ENCODE results near the gene REM2.
"Not testable (repeated sequence)": the region's sequence is repeated elsewhere in the genome, so short reads cannot be mapped to it uniquely, and the experiment has no call there.

The REM2 gene

GRCh38 chr14:22898302-22899090, 15.5 kb downstream of the REM2 start:
- no peak for DNase-seq

GRCh38 chr14:22900081-22900799, 17.2 kb downstream of the REM2 start:
- DNase-seq: peak; percentile 49

GRCh38 chr14:22901799-22902198, 18.8 kb downstream of the REM2 start:
- DNase-seq: no peak

GRCh38 chr14:22903742-22904087, 20.7 kb downstream of the REM2 start:
- DNase-seq: no peak

- no peak for DNase-seq
These were observed 22.6 kb downstream of the REM2 start for GRCh38 chr14:22905627-22906026.

- DNase-seq: no peak
These were observed 23.1 kb downstream of the REM2 start for GRCh38 chr14:22906073-22906472.

GRCh38 chr14:22907429-22907828, 24.4 kb downstream of the REM2 start:
- DNase-seq: no peak

- DNase-seq: no peak
These were observed 25.6 kb downstream of the REM2 start for GRCh38 chr14:22908601-22909000.

- no peak for DNase-seq
These were observed 27.9 kb downstream of the REM2 start for GRCh38 chr14:22910916-22911315.

- not testable (repeated sequence) for DNase-seq
These were observed 31.8 kb downstream of the REM2 start for GRCh38 chr14:22914836-22915235.

GRCh38 chr14:22915886-22916521, 33.0 kb downstream of the REM2 start:
- DNase-seq: no peak

GRCh38 chr14:22918804-22919600, 36.0 kb downstream of the REM2 start, which contains the start of gene RBM23:
TSS of gene RBM23 (minus strand) at chr14:22919149.
- DNase-seq: peak; percentile 99

GRCh38 chr14:22919601-22919921, 36.5 kb downstream of the REM2 start:
- no peak for DNase-seq

GRCh38 chr14:22920697-22921096, 37.7 kb downstream of the REM2 start:
- DNase-seq: no peak

GRCh38 chr14:22922294-22922693, 39.3 kb downstream of the REM2 start:
- no peak for DNase-seq

GRCh38 chr14:22923746-22924145, 40.7 kb downstream of the REM2 start:
- DNase-seq: no peak

GRCh38 chr14:22925513-22925912, 42.5 kb downstream of the REM2 start:
- no peak for DNase-seq

- DNase-seq: no peak
These were observed 43.3 kb downstream of the REM2 start for GRCh38 chr14:22926316-22926715.

- DNase-seq: no peak
These were observed 45.4 kb downstream of the REM2 start for GRCh38 chr14:22928237-22929103.

GRCh38 chr14:22929104-22929960, 46.3 kb downstream of the REM2 start, which contains the start of gene PRMT5:
TSS of gene PRMT5 (minus strand) at chr14:22929376. CDS start at chr14:22929361, 15 bp downstream.
- peak; percentile 99 for DNase-seq

- no peak for DNase-seq
These were observed 46.9 kb downstream of the REM2 start for GRCh38 chr14:22929961-22930364.
